K562 (cell line): ENCODE measurements around the gene TBX1. TPM values are rescaled to one million over a fixed set of nuclear protein-coding genes. Genes with fewer than 3 reads are reported as not detected.

Experiments used
- CLOCK ChIP-seq: fragments of 250-450 bp; sonication (Bioruptor Pico); IDR thresholded peaks from 2 replicates; pipeline ENCODE4 v1.4.0; 2020; ENCODE audit warnings: mild to moderate bottlenecking, moderate library complexity, borderline replicate concordance
- GATAD2A ChIP-seq: fragments of 450-650 bp; IDR thresholded peaks from 2 replicates; pipeline ENCODE4 v1.6.1; 2017
- GTF2A2 ChIP-seq: IDR thresholded peaks from 2 replicates; pipeline ENCODE4 v1.6.1; 2016; ENCODE audit warnings: mild to moderate bottlenecking, missing genetic modification characterization, missing compliant biosample characterization
- KDM4B ChIP-seq, 2 experiments: fragments of 450-650 bp in 1 of 2; sonication (generic) in 1 of 2; IDR thresholded peaks; 2 replicates each; pipeline ENCODE4 v1.6.1; 2016 to 2017; ENCODE audit warnings: borderline replicate concordance in 2 of 2, antibody characterized with exemption in 1 of 2, low read depth in 1 of 2, mild to moderate bottlenecking in 1 of 2
- MCM5 ChIP-seq: fragments of 450-650 bp; IDR thresholded peaks from 2 replicates; pipeline ENCODE4 v1.6.1; 2016; ENCODE audit warnings: low read depth
- MTA2 ChIP-seq: fragments of 450-650 bp; IDR thresholded peaks from 2 replicates; pipeline ENCODE4 v1.6.1; 2016; ENCODE audit warnings: low read depth
- MXD1 ChIP-seq: fragments of 250-450 bp; sonication (Bioruptor Pico); IDR thresholded peaks from 2 replicates; pipeline ENCODE4 v1.8.0; 2021; ENCODE audit warnings: borderline replicate concordance, mild to moderate bottlenecking, moderate library complexity; ENCODE audit not compliant: poor library complexity, severe bottlenecking
- NR3C1 ChIP-seq: sonication (generic); formaldehyde crosslinking; IDR thresholded peaks from 2 replicates; pipeline ENCODE4 v1.8.1; 2022; ENCODE audit warnings: missing genetic modification reagents
- PHB2 ChIP-seq: fragments of 450-650 bp; IDR thresholded peaks from 2 replicates; pipeline ENCODE4 v1.6.1; 2017; ENCODE audit warnings: low read depth
- POLR2AphosphoS2 ChIP-seq: IDR thresholded peaks from 2 replicates; pipeline ENCODE4 v1.6.1; 2012; ENCODE audit warnings: low read length, improper control_type of control experiment
- POLR2B ChIP-seq: fragments of 450-650 bp; IDR thresholded peaks from 2 replicates; pipeline ENCODE4 v1.6.1; 2018; ENCODE audit warnings: low read depth; ENCODE audit not compliant: partially characterized antibody
- PURB ChIP-seq: sonication (generic); formaldehyde crosslinking; IDR thresholded peaks from 2 replicates; pipeline ENCODE4 v1.9.0; 2021; ENCODE audit warnings: low read depth, mild to moderate bottlenecking, missing genetic modification reagents
- RFX1 ChIP-seq: fragments of 450-650 bp; IDR thresholded peaks from 2 replicates; pipeline ENCODE4 v1.6.1; 2016; ENCODE audit warnings: mild to moderate bottlenecking, moderate library complexity
- SMARCB1 ChIP-seq: IDR thresholded peaks from 2 replicates; pipeline ENCODE4 v1.6.1; 2011; ENCODE audit warnings: improper control_type of control experiment, low read depth; ENCODE audit not compliant: insufficient read length
- SMARCE1 ChIP-seq: fragments of 450-650 bp; IDR thresholded peaks from 2 replicates; pipeline ENCODE4 v1.7.1; 2016; ENCODE audit warnings: mild to moderate bottlenecking
- TRIM24 ChIP-seq, 2 experiments: fragments of 450-650 bp; IDR thresholded peaks; 2 replicates each; pipeline ENCODE4 v1.6.1; 2016
- ZBTB9 ChIP-seq: fragments of 450-650 bp; formaldehyde crosslinking; IDR thresholded peaks from 2 replicates; pipeline ENCODE4 v1.4.0; 2020; ENCODE audit warnings: mild to moderate bottlenecking, moderate library complexity
- ZMIZ1 ChIP-seq, 2 experiments: fragments of 150-350 bp in 1 of 2; IDR thresholded peaks; 2 replicates each; pipeline ENCODE4 v1.6.1; 2012 to 2016; ENCODE audit warnings: low read depth in 2 of 2, low read length in 2 of 2, mild to moderate bottlenecking in 1 of 2, moderate library complexity in 1 of 2
- ZNF121 ChIP-seq: sonication (generic); formaldehyde crosslinking; conservative IDR thresholded peaks from 2 replicates; pipeline ENCODE4 v1.8.0; 2022; ENCODE audit warnings: missing genetic modification reagents
- ZNF217 ChIP-seq: sonication (generic); formaldehyde crosslinking; IDR thresholded peaks from 2 replicates; pipeline ENCODE4 v1.8.0; 2022; ENCODE audit warnings: mild to moderate bottlenecking, missing genetic modification reagents
- polyA plus RNA-seq, 8 experiments: library from polyadenylated mRNA; depleted of rRNA in 4 of 8; stranded (reverse) in 5 of 8; unstranded in 3 of 8; fragments of >200 nt; fragmentation: Nextera tagmentation in 2 of 8; fragmentation: Illumina TruSeq in 1 of 8; extraction: Ambion mirVana in 2 of 8; extraction: Trizol in 1 of 8; gene quantifications; 2 replicates each; pipeline versions ENCODE4 v1.2.1 to v1.2.3, GENCODE V29; 2011 to 2014; ENCODE audit warnings: inconsistent platforms in 1 of 8, missing spikeins in 1 of 8
- total RNA-seq, 7 experiments: library from RNA; depleted of rRNA in 6 of 7; stranded (reverse); fragments of >200 nt in 6 of 7; fragmentation: Illumina TruSeq in 2 of 7; extraction: Trizol in 2 of 7; gene quantifications; 2 replicates each; pipeline versions ENCODE4 v1.2.1 to v1.2.3, GENCODE V29; 2011 to 2021; ENCODE audit warnings: low replicate concordance in 1 of 7

Gene TBX1
- total and polyA plus RNA-seq, 9 of the 15 experiments (the other 6 are each of a cell fraction or from before 2014, with no cell fraction given), result 0.07 to 35.0 (median 3.9) TPM

GRCh38 chr22:19816372-19817119 is 56.0 kb downstream of the TBX1 start (continued):
- TF ChIP-seq ZMIZ1 (IDR thresholded peaks at IDR 0.05; ENCODE audit: low read depth in 2 of 2, low read length in 2 of 2) (no peak), MXD1 (CRISPR knock-in tag) (no peak), MTA2 (peak; percentile 31; the same call in 1 of the 2 replicates), TRIM24 (IDR thresholded peaks at IDR 0.05) (no peak), MCM5 (0 out of 2 replicates have a peak, but pooled peaks have one; percentile 49), KDM4B (IDR thresholded peaks at IDR 0.05; ENCODE audit: borderline replicate concordance in 2 of 2, low read depth in 1 of 2) (no peak), ZNF217 (CRISPR knock-in tag) (no peak), CLOCK (CRISPR knock-in tag) (no peak), NR3C1 (CRISPR knock-in tag) (no peak), GATAD2A (0 out of 2 replicates have a peak, but pooled peaks have one; percentile 30), PHB2 (peak; percentile 78), GTF2A2 (no peak), ZBTB9 (no peak), SMARCE1 (0 out of 2 replicates have a peak, but pooled peaks have one; percentile 28), ZNF121 (CRISPR knock-in tag) (no peak), PURB (no peak), POLR2B (peak; percentile 46), SMARCB1 (no peak), RFX1 (no peak), POLR2AphosphoS2 (no peak)
